ENCODE measurements around the gene TMEM258.

Gene TMEM258

DNA sequence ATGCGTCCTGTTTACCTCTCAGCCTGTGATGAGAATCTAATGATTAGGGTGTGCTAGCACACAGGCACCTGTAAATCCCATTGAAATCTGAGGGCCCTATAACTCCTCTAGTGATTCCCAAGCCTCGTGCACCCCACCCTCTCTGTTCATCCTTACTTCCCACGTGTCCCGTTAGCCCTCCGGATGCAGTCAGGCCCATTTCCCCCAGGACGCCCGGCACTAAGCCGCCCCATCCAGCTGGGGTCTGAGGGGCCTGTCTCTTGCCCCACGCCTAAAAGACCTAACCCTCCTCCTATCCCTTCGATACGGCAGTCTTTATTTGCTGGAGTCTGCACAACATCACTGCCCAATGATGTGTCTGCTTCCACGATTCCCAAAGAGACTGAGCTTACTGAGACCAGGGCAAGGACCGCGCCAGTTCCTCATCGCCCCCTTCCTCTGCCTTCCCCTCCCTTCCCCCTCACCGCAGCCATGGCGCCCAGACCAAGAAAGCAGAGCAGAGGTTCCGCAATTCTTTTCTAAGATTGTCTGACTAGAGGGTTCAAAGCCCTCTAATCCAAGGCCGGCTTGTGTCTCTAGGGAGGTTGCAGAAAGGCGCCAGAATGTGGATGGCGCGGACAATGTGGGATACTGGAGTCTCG, 34.7 kb upstream of the TMEM258 start:
- DNase-seq = peak in 8 of 56 donors; percentile 32 to 72 (median 54)

- no peak for DNase-seq
Observed at GRCh38 chr11:61820174-61820573, 27.8 kb upstream of the TMEM258 start.

DNA sequence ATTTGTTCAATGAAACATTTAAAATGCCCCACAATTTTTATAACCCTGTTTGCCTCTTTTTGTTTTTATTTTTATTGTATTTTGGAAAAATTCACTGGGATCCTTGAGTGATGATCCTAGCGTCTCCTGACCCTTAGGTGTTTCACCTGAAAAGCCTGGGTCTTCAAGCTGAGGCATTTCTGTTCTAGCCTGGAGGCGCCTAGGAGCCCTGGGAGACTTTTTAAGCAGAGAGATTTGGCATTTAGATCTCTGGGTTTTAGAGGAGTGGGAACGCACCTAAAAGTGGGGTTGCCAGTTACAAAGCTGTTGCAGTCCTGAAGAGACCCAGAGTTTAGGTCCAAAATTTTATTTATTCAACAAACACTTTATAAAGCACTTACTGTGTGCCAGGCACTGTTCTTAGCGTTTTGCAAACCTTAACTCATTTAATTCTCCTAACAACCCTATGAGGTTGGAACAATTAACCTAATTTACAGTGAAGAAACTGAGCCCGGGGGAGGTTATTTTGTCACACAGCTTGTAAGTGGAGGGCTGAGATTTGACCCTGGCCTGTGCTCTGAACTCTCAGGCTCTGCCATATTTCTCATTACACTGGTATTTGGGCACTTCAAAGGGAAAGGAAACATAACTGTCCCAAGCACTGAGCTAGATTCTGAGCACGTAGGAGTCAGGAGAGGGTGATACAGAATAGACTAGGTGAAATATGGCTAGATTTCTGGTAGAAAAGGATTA, 25.2 kb upstream of the TMEM258 start:
- DNase-seq = no peak

DNA sequence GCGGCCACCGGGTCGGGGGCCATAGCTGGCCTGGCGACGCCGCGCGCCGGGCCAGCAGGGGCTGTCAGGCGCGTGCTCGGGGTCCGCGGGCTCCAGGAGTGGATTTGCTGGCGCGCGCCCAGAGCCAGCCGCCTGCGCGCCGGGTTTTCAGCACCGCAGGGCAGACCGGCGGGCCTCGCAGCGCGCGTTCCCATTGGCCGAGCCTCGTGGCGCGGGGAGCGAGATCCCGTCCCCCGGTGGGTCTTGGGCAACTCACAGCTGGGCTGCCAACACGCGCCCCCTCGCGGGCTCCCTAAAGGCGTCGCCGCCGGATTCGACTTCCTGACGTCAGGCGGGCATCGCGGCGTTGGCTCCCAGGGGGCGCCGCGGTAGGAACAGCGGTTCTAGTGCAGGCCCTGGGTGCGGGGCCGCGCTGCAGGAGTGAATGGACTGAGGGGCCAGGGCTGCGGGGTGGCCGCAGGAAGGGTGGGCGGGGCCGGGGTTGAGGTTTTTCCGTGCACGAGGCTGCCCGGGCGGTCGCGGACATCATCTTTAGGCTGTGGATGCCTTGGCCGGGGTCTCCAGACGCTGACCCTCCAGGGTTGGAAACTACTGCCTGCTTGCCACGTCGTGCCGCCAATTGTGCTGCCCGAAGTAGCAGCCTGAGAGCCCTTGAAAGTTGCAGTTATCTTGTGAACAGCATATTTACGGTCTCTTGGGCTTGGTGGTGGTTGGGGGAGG, 24.5 kb upstream of the TMEM258 start, which contains the start of gene FADS1:
Gene FADS1, minus strand, starts transcription at position 268 of the 720 bp plus-strand sequence. Its CDS starts 74 bp downstream, at position 194.
- peak in 55 of 56 donors; percentile 55 to 97 (median 89) for DNase-seq

DNA sequence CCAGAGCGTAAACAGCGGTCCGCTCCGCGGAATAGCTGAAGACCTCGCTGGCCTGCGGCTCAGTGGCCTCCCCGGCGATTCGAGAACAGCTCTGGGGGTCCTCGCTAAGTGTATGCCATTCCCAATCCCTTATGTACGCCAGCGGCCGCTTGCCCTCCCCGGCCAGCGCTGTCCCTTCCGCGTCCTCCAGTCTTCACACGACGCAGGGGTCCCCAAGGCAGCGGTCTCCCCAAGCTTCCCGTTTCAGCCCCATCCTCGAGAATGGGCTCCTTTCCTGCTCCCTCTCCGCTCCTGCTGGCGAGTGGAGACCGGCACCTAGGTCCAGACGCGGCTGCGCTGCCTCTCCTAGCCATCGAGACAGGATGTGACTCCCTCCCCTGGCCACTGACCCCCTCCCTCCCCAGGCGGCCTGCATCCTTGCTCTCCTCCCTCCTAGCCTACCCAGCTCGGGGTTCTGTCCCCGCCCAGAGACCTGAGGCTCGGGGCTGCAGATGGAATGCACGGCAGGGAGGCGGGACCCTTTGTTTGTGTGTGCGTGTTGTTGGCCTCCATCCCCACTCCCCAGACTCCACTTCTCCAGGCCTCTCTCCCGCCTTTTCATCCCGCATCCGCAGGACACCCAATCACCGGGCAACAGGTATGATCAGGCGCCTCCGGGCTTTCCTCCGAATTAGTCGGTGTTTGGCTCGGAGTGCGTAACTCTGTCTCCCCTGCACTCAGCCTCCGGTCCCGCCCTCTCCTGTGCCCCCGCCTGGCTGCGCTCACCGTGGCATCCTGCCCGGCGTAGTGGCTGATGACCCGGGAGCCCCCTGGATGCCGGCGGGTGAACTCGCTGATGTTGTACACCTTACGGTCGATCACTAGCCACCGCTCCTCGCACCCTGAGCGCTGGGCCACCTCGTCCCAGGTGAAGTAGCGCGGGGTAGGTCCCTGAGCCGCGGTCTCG, 23.7 kb upstream of the TMEM258 start:
- peak in 48 of 56 donors; percentile 24 to 82 (median 68) for DNase-seq

- peak; percentile 72 to 99 (median 94) for DNase-seq
Observed at GRCh38 chr11:61814958-61815789, 22.8 kb upstream of the TMEM258 start.

DNA sequence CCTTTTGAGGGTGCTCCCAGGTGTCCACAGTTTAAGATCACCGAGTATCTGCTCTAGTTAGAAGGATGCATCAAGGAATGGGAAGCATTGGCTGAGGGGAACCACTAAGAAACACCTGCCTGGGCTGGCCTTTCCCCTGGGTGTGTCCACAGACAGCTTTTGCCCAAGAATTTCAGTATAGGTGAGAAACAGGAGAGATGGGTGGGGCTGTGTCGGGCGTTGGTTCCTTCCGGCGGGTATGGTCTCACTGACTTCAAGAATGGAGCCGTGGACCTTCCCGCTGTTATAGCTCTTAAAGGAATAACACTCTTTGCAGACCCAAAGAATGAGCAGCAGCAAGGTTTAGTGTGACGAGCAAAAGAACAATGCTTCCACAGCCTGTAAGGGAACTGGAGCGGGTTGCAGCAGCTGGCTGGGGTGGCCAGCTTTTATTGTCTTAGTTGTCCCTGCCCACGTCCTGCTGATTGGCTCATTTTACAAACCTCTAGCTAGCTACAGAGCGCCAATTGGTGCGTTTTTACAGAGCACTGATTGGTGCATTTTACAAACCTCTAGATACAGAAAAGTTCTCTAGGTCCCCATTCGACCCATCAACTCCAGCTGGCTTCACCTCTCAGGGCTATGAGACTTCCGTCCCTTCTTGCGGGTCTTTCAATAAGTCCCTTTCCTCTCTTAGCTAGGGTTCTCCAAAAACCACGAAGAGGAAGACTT, 22.0 kb upstream of the TMEM258 start:
- peak in 40 of 56 donors; percentile 12 to 70 (median 55) for DNase-seq

GRCh38 chr11:61812736-61813411, 20.5 kb upstream of the TMEM258 start:
- no peak for DNase-seq

DNA sequence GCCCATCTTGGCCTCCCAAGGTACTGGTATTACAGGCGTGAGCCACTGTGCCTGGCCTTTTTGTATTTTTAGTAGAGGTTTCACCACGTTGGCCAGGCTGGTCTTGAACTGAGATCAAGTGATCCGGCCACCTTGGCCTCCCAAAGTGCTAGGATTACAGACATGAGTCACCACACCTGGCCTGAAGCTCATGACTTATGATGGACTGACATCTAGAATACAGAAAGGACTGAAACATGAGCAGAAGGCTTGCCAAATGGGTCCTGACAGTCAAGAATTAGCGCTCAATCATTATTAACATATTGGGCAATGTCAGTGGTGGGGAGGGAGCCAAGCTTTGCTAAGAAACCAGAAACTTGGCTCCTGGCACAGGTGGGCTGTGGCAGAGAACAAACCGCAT, 19.4 kb upstream of the TMEM258 start:
- DNase-seq = no peak

DNA sequence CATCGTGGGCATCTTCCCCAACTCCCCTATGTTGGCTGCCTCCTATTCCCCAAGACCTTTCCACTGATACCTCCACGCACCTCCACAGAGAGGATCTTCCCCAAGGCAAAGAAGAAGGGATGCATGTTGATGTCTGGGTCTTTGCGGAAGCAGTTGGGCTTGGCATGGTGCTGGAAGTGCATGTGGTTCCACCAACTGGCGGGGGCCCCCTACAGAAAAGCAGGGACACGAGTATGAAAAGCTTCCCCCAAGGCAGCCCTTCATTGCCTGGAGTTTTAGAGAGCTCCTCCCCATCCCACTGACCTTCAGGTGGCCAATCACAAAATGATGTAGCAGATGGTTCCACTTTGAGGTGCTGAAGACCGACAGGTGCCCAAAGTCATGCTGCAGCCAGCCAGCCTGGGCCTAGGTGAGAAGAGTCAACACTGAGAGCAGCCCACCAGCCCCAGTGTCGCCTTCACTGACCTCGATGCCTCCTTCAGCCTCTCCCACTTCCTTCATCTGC, 18.3 kb upstream of the TMEM258 start:
- no peak for DNase-seq

DNA sequence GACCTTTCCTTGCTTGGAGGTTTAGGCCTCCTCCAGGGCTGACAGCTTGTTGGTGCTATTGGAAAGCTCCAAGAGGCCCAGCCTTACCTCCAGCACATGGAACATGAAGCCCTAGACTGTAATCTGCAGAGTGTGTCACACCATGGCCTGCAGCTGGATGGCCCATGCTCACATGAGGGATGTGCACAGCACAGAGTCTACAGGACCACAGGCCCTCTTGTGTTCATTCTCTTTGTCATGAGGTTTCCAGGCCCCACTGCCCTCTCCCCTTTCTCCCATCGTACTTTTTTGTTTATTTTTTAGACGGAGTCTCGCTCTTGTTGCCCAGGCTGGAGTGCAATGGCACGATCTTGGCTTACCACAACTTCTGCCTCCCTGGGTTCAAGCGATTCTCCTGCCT, 14.4 kb upstream of the TMEM258 start:
- no peak for DNase-seq

DNA sequence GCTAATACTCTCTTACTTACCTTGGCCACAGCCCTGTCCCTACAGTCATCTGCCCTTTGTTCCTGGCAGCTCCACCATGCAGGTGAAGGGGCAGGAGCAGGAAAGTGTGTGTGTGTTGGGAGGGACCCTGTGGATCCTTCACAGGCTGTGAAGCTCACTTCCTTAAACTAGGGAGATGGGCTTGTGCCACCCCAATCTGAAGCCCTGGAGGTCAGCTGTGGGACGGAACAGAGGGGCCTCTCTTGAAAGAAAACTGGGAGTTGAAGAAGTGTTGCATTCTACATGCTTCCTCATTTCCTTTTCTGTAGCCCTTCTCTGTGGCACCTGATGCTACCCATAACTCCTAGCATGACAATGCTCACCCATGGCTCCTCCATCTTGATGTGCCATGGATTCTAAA, 12.7 kb upstream of the TMEM258 start:
- DNase-seq = no peak

- no peak for DNase-seq
Observed at GRCh38 chr11:61803889-61804647, 11.7 kb upstream of the TMEM258 start.

GRCh38 chr11:61802605-61803004, 10.2 kb upstream of the TMEM258 start:
- no peak for DNase-seq

- no peak for DNase-seq
Observed at GRCh38 chr11:61800331-61801281, 8.2 kb upstream of the TMEM258 start.

GRCh38 chr11:61799665-61800284, 7.4 kb upstream of the TMEM258 start:
- DNase-seq = no peak
